ENCODE data around the gene TMED4.

DNA sequence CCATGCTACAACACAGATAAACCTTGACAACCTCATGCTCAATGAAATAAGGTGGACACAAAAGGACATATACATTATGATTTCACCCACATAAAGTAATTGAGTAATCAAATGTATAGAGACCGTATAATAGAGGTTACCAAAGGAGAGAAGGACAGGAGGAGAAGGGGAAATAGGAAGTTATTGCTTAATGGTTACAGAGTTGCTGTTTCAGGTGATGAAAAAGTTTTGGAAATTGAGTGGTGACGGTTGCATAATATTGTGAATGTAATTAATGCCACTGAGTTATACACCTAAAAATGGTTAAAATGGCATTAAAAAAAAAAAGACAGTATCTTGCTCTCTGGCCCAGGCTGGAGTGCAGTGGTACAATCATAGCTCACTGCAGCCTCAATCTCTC is 22.9 kb upstream of the TMED4 start:
- TF ChIP-seq, protein P1, sequence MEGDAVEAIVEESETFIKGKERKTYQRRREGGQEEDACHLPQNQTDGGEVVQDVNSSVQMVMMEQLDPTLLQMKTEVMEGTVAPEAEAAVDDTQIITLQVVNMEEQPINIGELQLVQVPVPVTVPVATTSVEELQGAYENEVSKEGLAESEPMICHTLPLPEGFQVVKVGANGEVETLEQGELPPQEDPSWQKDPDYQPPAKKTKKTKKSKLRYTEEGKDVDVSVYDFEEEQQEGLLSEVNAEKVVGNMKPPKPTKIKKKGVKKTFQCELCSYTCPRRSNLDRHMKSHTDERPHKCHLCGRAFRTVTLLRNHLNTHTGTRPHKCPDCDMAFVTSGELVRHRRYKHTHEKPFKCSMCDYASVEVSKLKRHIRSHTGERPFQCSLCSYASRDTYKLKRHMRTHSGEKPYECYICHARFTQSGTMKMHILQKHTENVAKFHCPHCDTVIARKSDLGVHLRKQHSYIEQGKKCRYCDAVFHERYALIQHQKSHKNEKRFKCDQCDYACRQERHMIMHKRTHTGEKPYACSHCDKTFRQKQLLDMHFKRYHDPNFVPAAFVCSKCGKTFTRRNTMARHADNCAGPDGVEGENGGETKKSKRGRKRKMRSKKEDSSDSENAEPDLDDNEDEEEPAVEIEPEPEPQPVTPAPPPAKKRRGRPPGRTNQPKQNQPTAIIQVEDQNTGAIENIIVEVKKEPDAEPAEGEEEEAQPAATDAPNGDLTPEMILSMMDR (IDR thresholded peaks at IDR 0.05), result no peak
- no peak for TF ChIP-seq POLR2A (IDR thresholded peaks at IDR 0.05)

Measured in Peyer's patch (tissue), 4 donors.